Stimulated activated CD4-positive, alpha-beta T cell treated with anti-CD3 and anti-CD28 coated beads, Interleukin-2, amount 100 ng/mL, for 48 hours (primary cell): Measurements from ENCODE around the gene SMIM41.

Experiments
- DNase-seq, 2 donors: peaks; one replicate each; pipeline ENCODE4 v3.0.0-alpha.2; 2020

Gene SMIM41

GRCh38 chr12:52050758-52051541 lies 28.6 kb upstream of the SMIM41 start, which contains the start of gene NR4A1:
Gene NR4A1 (plus strand): TSS chr12:52051442. CDS start chr12:52054329, 2,887 bp downstream.
- peak; percentile 98 for DNase-seq

- DNase-seq = no peak
Measured at GRCh38 chr12:52052468-52053186, 26.9 kb upstream of the SMIM41 start.

GRCh38 chr12:52053536-52054209 lies 25.8 kb upstream of the SMIM41 start:
- no peak for DNase-seq

GRCh38 chr12:52054231-52054832 lies 25.2 kb upstream of the SMIM41 start:
- DNase-seq = no peak

DNA sequence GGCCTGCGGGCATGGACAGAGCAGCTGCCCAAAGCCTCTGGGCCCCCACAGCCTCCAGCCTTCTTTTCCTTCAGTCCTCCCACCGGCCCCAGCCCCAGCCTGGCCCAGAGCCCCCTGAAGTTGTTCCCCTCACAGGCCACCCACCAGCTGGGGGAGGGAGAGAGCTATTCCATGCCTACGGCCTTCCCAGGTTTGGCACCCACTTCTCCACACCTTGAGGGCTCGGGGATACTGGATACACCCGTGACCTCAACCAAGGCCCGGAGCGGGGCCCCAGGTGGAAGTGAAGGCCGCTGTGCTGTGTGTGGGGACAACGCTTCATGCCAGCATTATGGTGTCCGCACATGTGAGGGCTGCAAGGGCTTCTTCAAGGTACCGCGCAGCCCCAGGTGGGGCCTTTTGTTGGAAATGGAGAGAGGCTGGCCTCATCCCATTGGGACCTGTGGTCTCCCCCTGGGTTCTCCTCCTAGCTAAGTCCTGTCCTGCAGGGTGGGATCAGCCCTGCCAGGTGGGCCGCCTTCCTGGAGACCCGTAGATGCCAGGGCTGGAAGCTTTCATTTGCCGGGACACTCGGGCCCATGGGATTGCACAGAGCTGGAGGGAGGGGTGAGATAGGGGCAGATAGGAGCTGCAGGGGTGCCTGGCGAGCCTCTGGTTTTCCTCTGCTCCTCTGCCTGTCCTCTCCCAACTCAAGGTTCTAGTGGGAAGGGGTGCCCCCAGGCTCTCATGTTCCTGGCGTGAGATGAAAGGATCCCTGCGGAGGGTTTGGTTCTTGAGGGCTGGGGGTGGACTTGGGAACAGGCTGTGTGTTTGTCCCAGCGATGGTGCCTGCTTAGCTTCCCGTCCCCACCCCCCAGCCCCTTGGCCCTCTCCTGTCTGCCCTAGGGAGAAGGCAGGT lies 24.4 kb upstream of the SMIM41 start:
- DNase-seq = no peak

DNA sequence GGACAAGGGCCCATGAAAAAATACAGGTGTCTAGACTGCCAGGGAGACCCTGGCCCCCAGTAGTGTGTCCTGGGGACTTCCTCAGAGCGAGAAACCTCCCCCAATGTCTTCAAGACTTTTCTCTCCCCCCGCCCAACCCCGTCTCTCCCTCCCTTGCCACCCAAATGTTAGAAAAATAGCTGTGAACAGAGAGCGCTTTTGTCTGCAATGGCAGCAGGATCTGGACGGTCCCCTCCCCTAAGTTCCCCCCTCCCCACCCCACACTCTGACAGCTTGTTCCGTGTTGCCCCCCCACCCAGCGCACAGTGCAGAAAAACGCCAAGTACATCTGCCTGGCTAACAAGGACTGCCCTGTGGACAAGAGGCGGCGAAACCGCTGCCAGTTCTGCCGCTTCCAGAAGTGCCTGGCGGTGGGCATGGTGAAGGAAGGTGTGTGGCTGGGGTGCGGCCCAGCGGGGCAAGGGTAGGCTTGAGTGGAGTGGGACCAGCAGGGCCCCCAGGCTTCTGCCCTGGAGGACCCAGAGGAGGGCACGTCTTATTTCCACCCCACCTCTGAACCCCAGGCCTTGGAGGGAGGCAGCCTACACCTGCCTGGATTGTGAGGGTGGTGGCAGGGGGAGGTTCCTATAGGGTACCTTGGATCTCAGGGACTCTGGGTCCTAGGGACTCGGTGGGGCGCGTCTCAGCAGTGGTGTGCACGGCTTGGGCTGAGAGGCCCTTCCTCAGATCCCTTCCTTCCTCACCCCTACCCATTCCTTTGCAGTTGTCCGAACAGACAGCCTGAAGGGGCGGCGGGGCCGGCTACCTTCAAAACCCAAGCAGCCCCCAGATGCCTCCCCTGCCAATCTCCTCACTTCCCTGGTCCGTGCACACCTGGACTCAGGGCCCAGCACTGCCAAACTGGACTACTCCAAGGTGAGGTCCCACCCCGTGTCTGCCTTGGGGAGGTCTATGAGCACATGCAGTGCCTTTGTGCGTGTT lies 23.5 kb upstream of the SMIM41 start:
- DNase-seq = no peak

DNA sequence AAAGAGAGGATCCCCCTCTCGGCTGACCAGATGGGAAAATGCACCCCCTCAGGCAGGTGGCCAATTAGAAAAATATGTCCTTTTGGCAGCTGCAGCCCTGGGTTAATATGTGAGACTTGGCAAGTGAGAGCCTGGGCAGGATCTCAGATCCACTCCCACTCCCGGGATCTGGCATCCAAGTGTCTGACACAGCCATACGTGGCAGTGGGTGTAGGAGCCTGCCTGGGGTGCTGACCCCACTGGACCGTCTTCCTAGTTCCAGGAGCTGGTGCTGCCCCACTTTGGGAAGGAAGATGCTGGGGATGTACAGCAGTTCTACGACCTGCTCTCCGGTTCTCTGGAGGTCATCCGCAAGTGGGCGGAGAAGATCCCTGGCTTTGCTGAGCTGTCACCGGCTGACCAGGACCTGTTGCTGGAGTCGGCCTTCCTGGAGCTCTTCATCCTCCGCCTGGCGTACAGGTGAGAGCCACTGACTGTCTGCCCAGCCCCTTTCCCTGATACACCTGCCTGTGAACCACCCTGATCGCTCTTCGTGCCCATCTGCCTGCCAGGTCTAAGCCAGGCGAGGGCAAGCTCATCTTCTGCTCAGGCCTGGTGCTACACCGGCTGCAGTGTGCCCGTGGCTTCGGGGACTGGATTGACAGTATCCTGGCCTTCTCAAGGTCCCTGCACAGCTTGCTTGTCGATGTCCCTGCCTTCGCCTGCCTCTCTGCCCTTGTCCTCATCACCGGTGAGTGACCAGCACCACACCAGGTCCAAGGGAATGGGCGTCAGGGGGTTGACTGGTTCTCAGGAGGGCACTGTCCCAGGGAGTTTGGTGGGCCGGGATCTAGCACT lies 22.5 kb upstream of the SMIM41 start:
- no peak for DNase-seq

GRCh38 chr12:52057638-52058576 lies 21.6 kb upstream of the SMIM41 start:
- no peak for DNase-seq

- DNase-seq = no peak
Measured at GRCh38 chr12:52058631-52059361, 20.7 kb upstream of the SMIM41 start.

DNA sequence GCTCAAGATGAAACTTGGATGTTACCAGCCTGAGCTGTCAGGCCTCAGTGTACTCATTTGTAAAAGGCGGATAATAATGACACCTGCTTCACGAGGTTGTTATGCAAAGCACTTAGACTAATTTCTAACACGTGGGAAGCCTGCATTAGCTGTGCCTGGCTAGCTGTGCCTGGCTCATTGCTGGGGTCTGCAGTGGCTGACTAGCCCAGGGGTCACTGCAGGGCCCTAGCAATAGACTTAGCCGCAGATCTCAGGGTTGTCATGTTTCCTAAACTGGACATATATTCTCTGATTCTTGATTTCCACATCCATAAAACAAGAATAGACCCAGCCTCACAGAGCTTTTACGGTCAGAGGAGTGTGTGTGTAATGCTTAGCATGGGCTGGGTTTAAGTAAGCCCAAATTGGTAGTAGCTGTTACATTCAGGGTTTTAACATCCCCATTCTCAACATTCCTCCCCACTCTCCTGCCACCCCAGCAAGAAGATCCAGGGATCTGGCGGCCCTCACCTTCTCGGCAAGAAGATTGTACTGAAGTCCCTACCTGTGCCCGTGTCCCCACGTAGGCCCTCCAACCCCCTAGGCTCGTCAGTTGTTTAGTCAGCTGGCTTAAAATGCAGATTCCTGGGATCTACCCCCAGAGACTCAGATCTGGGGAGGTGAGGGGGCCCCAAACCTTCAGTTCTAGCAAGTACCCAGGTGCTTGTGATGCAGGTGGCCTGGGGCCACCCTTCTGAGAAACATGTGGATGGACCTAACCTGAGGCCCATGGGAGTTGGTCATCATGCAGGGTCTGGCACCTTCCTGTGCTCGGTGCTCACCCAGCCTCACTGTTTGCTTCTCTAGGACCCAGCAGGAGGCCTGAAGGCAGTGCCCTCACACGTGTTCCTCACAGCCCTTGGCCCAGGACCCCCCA lies 19.7 kb upstream of the SMIM41 start:
- DNase-seq = no peak

DNA sequence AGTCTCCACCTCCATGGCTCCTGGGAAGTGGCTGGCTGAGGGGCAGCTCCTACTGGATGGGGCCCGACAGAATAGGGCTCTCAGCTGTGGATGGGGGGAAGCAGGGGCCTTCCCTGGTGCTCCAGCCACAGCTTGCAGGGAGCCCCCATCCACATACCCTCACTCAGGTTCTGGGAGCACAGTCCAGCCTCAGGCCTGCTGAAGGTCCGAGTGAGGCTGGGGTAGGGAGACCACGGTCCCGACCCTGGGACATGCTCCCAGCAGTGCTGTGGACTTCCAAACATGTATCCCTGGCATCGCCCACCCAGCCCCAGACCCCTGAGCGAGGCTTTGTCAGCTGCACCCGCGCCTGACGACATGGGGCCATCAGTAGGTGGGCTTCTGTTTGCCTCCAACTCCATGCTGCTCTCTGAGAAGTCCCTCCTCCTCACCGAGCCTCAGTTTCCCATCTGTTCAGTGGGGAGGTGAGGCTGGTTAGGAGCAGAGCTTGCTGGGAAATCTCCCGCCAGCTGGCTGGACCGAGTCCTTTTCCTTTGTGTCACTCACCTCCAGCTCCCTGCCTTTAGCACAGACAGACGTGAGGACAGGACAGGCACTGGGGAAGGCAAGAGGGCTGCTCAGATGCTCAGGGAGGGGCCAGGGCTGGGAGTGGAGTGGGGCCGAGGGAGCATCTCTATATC lies 18.9 kb upstream of the SMIM41 start:
- no peak for DNase-seq

- no peak for DNase-seq
Measured at GRCh38 chr12:52061470-52062166, 17.9 kb upstream of the SMIM41 start.

DNA sequence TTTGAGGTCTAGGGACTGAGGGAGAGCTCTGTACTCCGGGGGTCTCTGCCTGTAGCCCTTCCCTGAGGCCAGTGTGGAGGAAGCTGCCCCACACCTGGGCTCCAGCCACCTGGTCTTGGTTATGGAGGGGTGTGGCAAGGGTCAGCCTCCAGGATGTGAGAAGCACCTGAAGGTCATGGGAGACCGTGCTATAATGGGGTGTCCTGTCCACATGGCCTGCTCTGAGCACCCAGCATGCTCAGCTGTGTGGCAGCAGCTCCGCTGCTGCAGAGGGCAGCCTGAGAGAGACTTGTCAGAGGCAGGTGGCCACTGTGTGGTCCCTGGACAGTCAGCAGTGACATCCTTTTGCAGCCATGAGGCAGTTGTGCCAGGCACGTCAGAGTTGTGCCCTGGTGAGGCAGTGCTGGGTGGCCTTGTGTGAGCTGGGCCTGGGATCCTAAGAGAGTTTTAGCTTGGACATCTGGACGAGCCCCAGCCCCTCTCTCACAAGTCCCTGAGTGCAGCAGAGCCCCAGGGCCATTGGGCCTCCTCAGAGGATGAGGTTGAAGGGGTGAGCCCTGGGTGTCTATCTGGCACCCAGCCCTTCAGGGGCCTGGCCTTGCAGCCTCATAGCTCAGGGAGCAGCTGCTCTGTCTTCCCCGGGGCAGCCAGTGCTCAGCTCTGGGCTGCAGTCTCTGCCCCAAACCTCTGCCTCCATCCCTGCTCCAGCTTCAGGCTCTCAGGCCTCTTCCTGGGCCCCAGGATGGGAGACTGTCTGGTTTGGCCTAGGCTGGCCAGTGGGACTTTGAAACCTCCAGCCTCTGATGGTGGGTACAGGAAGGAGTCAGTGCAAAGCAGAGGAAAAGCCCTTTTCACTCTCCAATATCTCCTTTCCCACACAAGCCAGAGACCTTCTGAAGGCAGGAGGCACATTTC lies 17.1 kb upstream of the SMIM41 start:
- no peak for DNase-seq
